C4-2B (cell line): ENCODE results near the gene CAMK1D.

Source experiments
- H3K27ac ChIP-seq: fragments of 450-650 bp; 2 replicates; pipeline ENCODE4 v1.5.1; 2017
- CTCF ChIP-seq: fragments of 450-650 bp; conservative IDR thresholded peaks from 2 replicates; pipeline ENCODE4 v1.5.1; 2017; ENCODE audit warnings: mild to moderate bottlenecking
- ZFX ChIP-seq: fragments of 450-650 bp; IDR thresholded peaks from 2 replicates; pipeline ENCODE4 v1.6.1; 2017

Gene CAMK1D

DNA sequence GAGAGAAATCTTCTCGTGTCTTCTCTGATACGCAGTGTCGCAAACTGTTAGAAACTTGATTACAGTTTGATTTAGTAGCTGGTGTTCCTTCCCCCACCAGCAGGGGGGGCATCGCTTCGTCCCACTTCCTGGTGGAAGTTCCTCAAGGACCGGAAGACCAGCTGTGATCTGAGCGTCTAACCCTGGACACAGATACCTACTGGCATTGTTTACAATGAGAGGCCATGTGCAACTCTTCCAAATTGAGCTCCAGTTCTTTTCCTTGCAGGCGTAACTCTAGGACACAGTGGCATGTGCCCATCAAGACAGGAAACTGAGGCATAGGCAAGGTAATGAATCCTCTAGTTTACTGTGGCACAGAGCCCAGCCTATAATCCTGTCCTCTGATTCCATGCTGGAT, 433.2 kb downstream of the CAMK1D start:
- TF ChIP-seq CTCF (peak; percentile 88), ZFX (no peak)
- no peak overlapping the region for H3K27ac ChIP-seq

- no peak overlapping the region for H3K27ac ChIP-seq
- TF ChIP-seq ZFX (no peak), CTCF (no peak)
These were observed 433.9 kb downstream of the CAMK1D start for GRCh38 chr10:12783293-12783692.

- no peak overlapping the region; the same call in 1 of the 2 replicates for H3K27ac ChIP-seq
- TF ChIP-seq ZFX (no peak), CTCF (no peak)
These were observed 435.3 kb downstream of the CAMK1D start for GRCh38 chr10:12784646-12785045.

- TF ChIP-seq ZFX (no peak), CTCF (no peak)
- H3K27ac ChIP-seq = peak overlapping the region; percentile 24
These were observed 436.1 kb downstream of the CAMK1D start for GRCh38 chr10:12785415-12785831.

DNA sequence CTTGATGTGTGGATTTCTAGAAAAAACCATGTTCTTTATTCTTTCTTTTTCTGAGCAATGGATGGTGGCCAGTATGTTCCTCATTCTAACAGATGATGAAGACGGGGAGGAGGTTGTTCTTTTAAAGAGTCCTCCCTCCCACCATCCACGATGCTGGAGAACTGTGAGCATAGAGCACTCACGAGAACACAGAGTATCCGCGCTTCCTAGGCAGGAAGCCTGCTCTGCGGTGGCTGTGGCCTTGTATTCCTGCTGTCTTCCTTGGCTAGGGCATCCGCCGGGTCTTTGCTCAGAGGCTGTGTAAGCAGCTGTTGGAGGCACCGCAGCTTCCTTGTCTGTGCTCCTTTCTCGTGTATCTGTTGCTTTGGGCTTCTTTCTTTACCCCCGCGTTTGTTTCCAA, 437.9 kb downstream of the CAMK1D start:
- TF ChIP-seq CTCF (no peak), ZFX (no peak)
- no peak overlapping the region for H3K27ac ChIP-seq

DNA sequence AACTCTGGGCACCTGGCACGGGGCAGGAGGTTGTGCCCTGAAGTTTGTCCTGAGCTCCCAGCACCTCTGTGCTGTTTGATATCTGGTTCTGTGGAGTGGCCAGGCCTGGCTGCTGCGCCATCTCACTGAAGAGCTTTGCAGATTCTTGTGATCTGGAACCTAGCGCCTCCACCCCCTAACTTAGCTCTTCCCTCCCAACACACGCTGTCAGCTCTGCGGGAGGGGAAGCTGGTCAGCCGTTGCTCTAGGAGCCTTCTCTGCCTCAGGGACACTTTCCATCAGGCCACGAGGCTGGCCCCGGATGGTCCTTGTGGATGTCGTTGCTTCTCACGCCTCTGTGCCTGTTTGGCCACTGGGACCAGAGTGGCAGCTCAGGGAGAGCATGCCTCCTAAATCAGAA, 438.9 kb downstream of the CAMK1D start:
- TF ChIP-seq ZFX = no peak
- no peak for TF ChIP-seq CTCF
- H3K27ac ChIP-seq = no peak overlapping the region

DNA sequence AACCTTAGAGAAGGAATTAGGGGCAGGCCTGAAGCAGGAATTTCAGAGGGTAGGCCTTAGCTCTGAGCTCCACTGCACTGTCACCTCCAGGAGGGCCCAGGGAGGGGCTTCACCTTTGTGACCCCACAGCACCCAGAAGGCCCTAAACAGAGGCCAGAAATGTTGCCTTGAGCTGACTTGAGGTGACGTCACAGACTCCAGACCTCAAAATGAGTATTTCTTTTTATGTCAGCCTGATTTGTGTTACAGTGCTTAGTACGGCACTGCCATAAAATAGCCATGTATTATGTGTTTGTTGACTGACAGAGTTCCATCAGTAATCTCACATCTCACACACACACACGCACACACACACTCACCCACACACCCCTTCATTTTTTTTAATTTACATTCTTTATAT, 440.9 kb downstream of the CAMK1D start:
- no peak overlapping the region for H3K27ac ChIP-seq
- TF ChIP-seq CTCF (no peak), ZFX (no peak)
